OCI-LY3 (cell line): ENCODE data around the gene CDHR2.

ENCODE experiments used
- H2AFZ ChIP-seq: fragments of 200-600, 300-600 bp; shearing (Covaris generic); 2 replicates; pipeline ENCODE4 v1.6.0; 2014; ENCODE audit warnings: antibody characterized with exemption, low read depth, low read length
- H3K27ac ChIP-seq: fragments of 200-600, 300-600 bp; sonication (generic); 2 replicates; pipeline ENCODE4 v1.5.1; 2014; ENCODE audit warnings: mild to moderate bottlenecking, low read length, moderate library complexity, mixed read lengths
- H3K27me3 ChIP-seq: fragments of 200-600, 300-600 bp; sonication (generic); 2 replicates; pipeline ENCODE4 v1.6.1; 2014; ENCODE audit warnings: low read depth, low read length, mixed read lengths
- H3K36me3 ChIP-seq: fragments of 200-600, 300-600 bp; sonication (generic); replicated peaks from 2 replicates; pipeline ENCODE3; 2014; ENCODE audit warnings: low read depth, low read length, mixed read lengths
- H3K4me1 ChIP-seq: fragments of 300-600, 200-600 bp; sonication (generic); 2 replicates; pipeline ENCODE4 v1.6.1; 2014; ENCODE audit warnings: low read length, mixed read lengths
- H3K4me2 ChIP-seq: fragments of 200-600, 300-600 bp; sonication (generic); 2 replicates; pipeline ENCODE4 v1.6.1; 2014; ENCODE audit warnings: low read length, mixed read lengths
- H3K4me3 ChIP-seq: fragments of 300-600, 200-600 bp; sonication (generic); 2 replicates; pipeline ENCODE4 v1.5.1; 2014; ENCODE audit warnings: antibody characterized with exemption, mild to moderate bottlenecking, low read length, moderate library complexity
- H3K79me2 ChIP-seq: fragments of 300-600, 200-600 bp; shearing (Covaris generic); 2 replicates; pipeline ENCODE4 v1.6.1; 2014; ENCODE audit warnings: mild to moderate bottlenecking, low read length, mixed read lengths
- H3K9ac ChIP-seq: fragments of 300-600, 200-600 bp; shearing (Covaris generic); 2 replicates; pipeline ENCODE4 v1.6.0; 2014; ENCODE audit warnings: mild to moderate bottlenecking, low read length, moderate library complexity
- H3K9me3 ChIP-seq: fragments of 200-600, 300-600 bp; shearing (Covaris generic); 2 replicates; pipeline ENCODE4 v1.6.1; 2014; ENCODE audit warnings: low read length, mixed read lengths; ENCODE audit not compliant: insufficient read depth
- H4K20me1 ChIP-seq: fragments of 200-600, 300-600 bp; sonication (generic); 2 replicates; pipeline ENCODE4 v1.6.1; 2016; ENCODE audit warnings: low read length, mixed read lengths; ENCODE audit not compliant: insufficient read depth
- EZH2phosphoT487 ChIP-seq: fragments of 200-600 bp; shearing (Covaris generic); IDR thresholded peaks from 2 replicates; pipeline ENCODE4 v1.6.1; 2018; ENCODE audit warnings: antibody characterized with exemption, mixed run types, low read depth
- TF ChIP-seq, protein P1 (sequence below): fragments of 200-600, 300-600 bp; sonication (generic); IDR thresholded peaks from 2 replicates; pipeline ENCODE4 v1.5.1; 2014; ENCODE audit warnings: antibody characterized with exemption, low read length, low read depth

Gene CDHR2

GRCh38 chr5:176548967-176549444 lies at the start of gene CDHR2:
Gene CDHR2 (plus strand): TSS chr5:176549342. CDS start chr5:176565353, 16,011 bp downstream.
- H3K9me3 ChIP-seq, result no peaks in the 10 kb centered on the region
- H3K4me1 ChIP-seq, result peaks cover 13% of the 10 kb centered on the region
- no peak within 1 kb of the TSS for H3K9ac ChIP-seq
- no peaks in the 10 kb centered on the region for H3K36me3 ChIP-seq
- H3K79me2 ChIP-seq, result no peaks in the 10 kb centered on the region
- no peak within 1 kb of the TSS for H3K4me3 ChIP-seq
- no peak within 1 kb of the TSS for H3K4me2 ChIP-seq
- H4K20me1 ChIP-seq, result no peaks in the 10 kb centered on the region
- 0 out of 2 replicates have a peak, but pooled peaks cover 3% of the 10 kb centered on the region for H3K27me3 ChIP-seq
- TF ChIP-seq EZH2phosphoT487, result no peak
- TF ChIP-seq, protein P1, sequence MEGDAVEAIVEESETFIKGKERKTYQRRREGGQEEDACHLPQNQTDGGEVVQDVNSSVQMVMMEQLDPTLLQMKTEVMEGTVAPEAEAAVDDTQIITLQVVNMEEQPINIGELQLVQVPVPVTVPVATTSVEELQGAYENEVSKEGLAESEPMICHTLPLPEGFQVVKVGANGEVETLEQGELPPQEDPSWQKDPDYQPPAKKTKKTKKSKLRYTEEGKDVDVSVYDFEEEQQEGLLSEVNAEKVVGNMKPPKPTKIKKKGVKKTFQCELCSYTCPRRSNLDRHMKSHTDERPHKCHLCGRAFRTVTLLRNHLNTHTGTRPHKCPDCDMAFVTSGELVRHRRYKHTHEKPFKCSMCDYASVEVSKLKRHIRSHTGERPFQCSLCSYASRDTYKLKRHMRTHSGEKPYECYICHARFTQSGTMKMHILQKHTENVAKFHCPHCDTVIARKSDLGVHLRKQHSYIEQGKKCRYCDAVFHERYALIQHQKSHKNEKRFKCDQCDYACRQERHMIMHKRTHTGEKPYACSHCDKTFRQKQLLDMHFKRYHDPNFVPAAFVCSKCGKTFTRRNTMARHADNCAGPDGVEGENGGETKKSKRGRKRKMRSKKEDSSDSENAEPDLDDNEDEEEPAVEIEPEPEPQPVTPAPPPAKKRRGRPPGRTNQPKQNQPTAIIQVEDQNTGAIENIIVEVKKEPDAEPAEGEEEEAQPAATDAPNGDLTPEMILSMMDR, result no peak
- H3K27ac ChIP-seq, result no peak within 1 kb of the TSS
- H2AFZ ChIP-seq, result no peak within 1 kb of the TSS

DNA sequence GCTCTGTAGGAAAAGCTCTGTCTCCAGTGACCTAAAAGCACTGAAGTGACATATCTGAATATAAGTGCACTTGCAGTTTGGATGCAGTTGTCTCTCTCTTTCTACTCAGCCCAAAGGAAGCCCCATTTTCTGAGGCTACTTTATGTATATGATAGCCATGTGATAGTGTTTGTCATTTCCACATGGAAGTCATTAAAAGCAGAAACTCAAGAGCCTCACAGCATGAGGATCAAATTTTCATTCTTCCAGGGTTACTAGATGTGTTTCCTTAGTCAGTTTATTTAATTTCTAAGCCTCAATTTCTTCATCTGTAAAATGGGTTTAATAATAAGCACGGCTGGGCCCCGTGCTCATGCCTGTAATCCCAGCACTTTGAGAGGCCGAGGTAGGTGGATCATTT lies 48.6 kb upstream of the CDHR2 start:
- no peak overlapping the region for H3K4me3 ChIP-seq
- H3K27me3 ChIP-seq, result no peaks in the 10 kb centered on the region

DNA sequence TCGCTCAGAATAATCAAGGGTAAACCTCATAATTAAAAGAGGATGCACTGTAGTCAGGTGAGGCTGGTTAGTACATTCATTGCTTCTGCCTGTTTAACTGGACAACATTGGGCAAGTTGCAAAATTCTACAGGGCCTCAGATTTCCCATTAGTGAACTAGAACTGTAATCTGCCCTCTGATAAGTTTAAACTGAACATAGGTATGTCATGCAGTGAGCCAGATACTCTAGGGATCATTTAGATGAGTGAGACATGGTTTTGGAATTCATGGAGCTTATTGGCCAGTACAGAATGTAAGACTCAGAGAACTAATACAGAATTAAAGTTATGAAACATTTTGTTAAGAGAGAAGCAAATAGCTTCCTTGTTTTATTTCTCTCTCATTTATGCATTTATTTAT lies 47.8 kb upstream of the CDHR2 start:
- H3K9ac ChIP-seq, result no peak overlapping the region
- H3K36me3 ChIP-seq, result peaks cover 39% of the 10 kb centered on the region
- H3K79me2 ChIP-seq, result no peaks in the 10 kb centered on the region
- H3K4me2 ChIP-seq, result no peak overlapping the region
- no peaks in the 10 kb centered on the region for H4K20me1 ChIP-seq
- H3K27ac ChIP-seq, result no peak overlapping the region
- no peak for TF ChIP-seq EZH2phosphoT487
- no peaks in the 10 kb centered on the region for H3K4me1 ChIP-seq
- H3K4me3 ChIP-seq, result no peak overlapping the region
- no peak overlapping the region for H2AFZ ChIP-seq
- no peaks in the 10 kb centered on the region for H3K27me3 ChIP-seq
- H3K9me3 ChIP-seq, result no peaks in the 10 kb centered on the region

More for the DNA sequence above, 48.6 kb upstream of the CDHR2 start:
- Histone ChIP-seq H2AFZ (no peak overlapping the region), H3K36me3 (peaks cover 47% of the 10 kb centered on the region), H3K27ac (no peak overlapping the region), H3K9ac (no peak overlapping the region), H3K4me1 (no peaks in the 10 kb centered on the region), H3K9me3 (no peaks in the 10 kb centered on the region), H4K20me1 (no peaks in the 10 kb centered on the region), H3K79me2 (no peaks in the 10 kb centered on the region), H3K4me2 (no peak overlapping the region)
- no peak for TF ChIP-seq EZH2phosphoT487
- TF ChIP-seq, protein P1, result no peak

DNA sequence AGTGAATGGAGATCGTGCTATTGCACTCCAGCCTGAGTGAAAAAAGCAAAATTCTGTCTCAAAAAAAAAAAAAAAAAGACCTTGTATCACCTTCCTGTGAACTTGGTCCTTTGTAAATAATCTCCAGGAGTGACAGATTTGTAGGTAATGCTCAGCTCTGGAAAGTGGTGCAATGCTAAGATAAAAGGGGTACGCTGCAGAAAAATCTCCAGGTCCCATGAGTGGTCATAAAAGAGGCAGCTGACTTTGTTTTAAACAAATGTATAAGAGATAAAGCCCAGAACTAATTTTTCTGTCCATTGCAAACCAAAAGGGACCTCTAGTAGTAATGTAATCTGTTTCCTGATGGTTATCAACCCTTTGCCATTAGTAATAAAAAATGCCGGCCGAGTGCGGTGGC lies 45.6 kb upstream of the CDHR2 start:
- H3K27me3 ChIP-seq, result no peaks in the 10 kb centered on the region
- no peaks in the 10 kb centered on the region for H3K9me3 ChIP-seq
- no peak overlapping the region for H3K4me3 ChIP-seq
- no peak overlapping the region for H2AFZ ChIP-seq
- H4K20me1 ChIP-seq, result no peaks in the 10 kb centered on the region
- TF ChIP-seq, protein P1, result no peak
- TF ChIP-seq EZH2phosphoT487, result no peak
- H3K79me2 ChIP-seq, result no peaks in the 10 kb centered on the region
- H3K4me1 ChIP-seq, result no peaks in the 10 kb centered on the region
- H3K4me2 ChIP-seq, result no peak overlapping the region
- H3K9ac ChIP-seq, result no peak overlapping the region
- no peak overlapping the region for H3K27ac ChIP-seq
- peaks cover 44% of the 10 kb centered on the region for H3K36me3 ChIP-seq
